SHP77 treated with DMSO at 0.1 percent for 48 hours (cell line): ENCODE data around the gene TRAF7.
"Not testable (repeated sequence)": the region's sequence is repeated elsewhere in the genome, so short reads cannot be mapped to it uniquely, and the experiment has no call there.

Experiments
- DNase-seq: peaks from one replicate; lab custom pipeline; 2025; lab: John Stamatoyannopoulos, UW

Gene TRAF7

GRCh38 chr16:2155091-2155950 lies at the start of gene TRAF7:
TSS of gene TRAF7 (plus strand) at chr16:2155782. CDS start at chr16:2163921, 8,139 bp downstream.
- DNase-seq: peak; percentile 99

- DNase-seq: not testable (repeated sequence)
Observed at GRCh38 chr16:2106211-2106610, 49.4 kb upstream of the TRAF7 start.

GRCh38 chr16:2107121-2107790 lies 48.3 kb upstream of the TRAF7 start:
- not testable (repeated sequence) for DNase-seq

GRCh38 chr16:2107791-2108125 lies 47.8 kb upstream of the TRAF7 start:
- not testable (repeated sequence) for DNase-seq

- DNase-seq: not testable (repeated sequence)
Observed at GRCh38 chr16:2108446-2109270, 46.9 kb upstream of the TRAF7 start.

- not testable (repeated sequence) for DNase-seq
Observed at GRCh38 chr16:2109271-2109580, 46.4 kb upstream of the TRAF7 start.

GRCh38 chr16:2109872-2110271 lies 45.7 kb upstream of the TRAF7 start:
- DNase-seq: not testable (repeated sequence)

- DNase-seq: not testable (repeated sequence)
Observed at GRCh38 chr16:2110332-2111008, 45.1 kb upstream of the TRAF7 start.

- DNase-seq: not testable (repeated sequence)
Observed at GRCh38 chr16:2111009-2111353, 44.6 kb upstream of the TRAF7 start.

- not testable (repeated sequence) for DNase-seq
Observed at GRCh38 chr16:2111412-2112335, 43.9 kb upstream of the TRAF7 start.

- DNase-seq: not testable (repeated sequence)
Observed at GRCh38 chr16:2112539-2113106, 43.0 kb upstream of the TRAF7 start.

- DNase-seq: not testable (repeated sequence)
Observed at GRCh38 chr16:2114225-2114624, 41.4 kb upstream of the TRAF7 start.

- not testable (repeated sequence) for DNase-seq
Observed at GRCh38 chr16:2114885-2115590, 40.5 kb upstream of the TRAF7 start.

- no peak for DNase-seq
Observed at GRCh38 chr16:2115591-2115973, 40.0 kb upstream of the TRAF7 start.

- not testable (repeated sequence) for DNase-seq
Observed at GRCh38 chr16:2116428-2116827, 39.2 kb upstream of the TRAF7 start.

GRCh38 chr16:2117341-2117740 lies 38.2 kb upstream of the TRAF7 start:
- not testable (repeated sequence) for DNase-seq

GRCh38 chr16:2117960-2118722 lies 37.4 kb upstream of the TRAF7 start:
- DNase-seq: not testable (repeated sequence)

GRCh38 chr16:2121325-2121724 lies 34.3 kb upstream of the TRAF7 start:
- not testable (repeated sequence) for DNase-seq

- no peak for DNase-seq
Observed at GRCh38 chr16:2121853-2122252, 33.7 kb upstream of the TRAF7 start.
